Umbilical cord (tissue), 2 donors: Measurements from ENCODE around the gene DCLK2. TPM values are rescaled to one million over a fixed set of nuclear protein-coding genes. Genes with fewer than 3 reads are reported as not detected.
"Not testable (repeated sequence)": the region's sequence is repeated elsewhere in the genome, so short reads cannot be mapped to it uniquely, and the experiment has no call there.

Source experiments
- DNase-seq: peaks from one replicate; pipeline ENCODE4 v3.0.0-alpha.2; 2015; ENCODE audit warnings: low spot score
- total RNA-seq: library from RNA; depleted of rRNA; stranded (reverse); fragments of >200 nt; gene quantifications from one replicate; pipeline ENCODE4 v1.2.3, GENCODE V29; 2014; ENCODE audit warnings: low replicate concordance; ENCODE audit not compliant: insufficient read depth

The DCLK2 gene
- total RNA-seq, 1 donor from 2014 or later: 8.9 TPM

DNA sequence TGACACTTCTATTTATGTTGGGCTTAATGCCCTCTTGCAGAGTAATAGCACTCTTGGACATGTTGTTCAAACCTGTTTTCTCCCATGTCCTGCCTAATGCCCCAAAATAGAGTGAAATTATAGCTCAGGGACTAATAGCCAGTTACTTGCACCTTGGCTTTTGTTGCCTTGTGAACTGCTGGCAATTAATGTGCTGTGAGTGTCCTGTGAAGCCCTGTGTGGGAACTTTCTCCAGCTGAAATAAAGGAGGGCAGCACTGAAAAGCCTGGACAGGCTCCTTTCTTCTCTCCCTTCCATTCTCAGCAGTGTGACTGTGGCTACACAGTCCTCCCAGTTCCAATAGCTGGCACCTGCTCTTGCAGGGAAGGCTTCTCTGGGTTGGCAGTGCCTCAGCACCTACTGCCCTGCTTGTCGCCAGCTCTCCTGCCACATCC is 72.4 kb downstream of the DCLK2 start:
- DNase-seq: no peak

- no peak for DNase-seq
These were observed 74.5 kb downstream of the DCLK2 start for GRCh38 chr4:150152766-150153165.

DNA sequence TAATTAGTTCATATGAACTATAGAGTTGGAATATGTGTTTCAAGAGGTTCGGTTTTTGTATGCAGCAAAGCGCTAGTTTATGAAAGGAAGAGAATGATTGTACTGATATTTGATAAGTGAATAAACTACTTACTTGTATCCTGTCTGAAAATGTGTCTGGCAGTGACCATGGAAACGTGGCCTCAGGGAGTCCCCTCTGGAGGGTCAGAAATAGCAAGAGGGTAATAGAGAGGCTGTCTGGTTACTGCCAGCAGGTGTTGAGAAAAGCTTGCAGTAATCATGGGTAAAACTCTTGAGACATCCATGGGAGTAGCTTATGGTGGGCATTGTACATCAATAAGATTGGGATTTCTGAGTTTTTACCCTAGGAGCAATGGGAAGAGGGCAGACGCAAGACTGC is 77.1 kb downstream of the DCLK2 start:
- DNase-seq: no peak

- DNase-seq: no peak
These were observed 78.3 kb downstream of the DCLK2 start for GRCh38 chr4:150156543-150156942.

DNA sequence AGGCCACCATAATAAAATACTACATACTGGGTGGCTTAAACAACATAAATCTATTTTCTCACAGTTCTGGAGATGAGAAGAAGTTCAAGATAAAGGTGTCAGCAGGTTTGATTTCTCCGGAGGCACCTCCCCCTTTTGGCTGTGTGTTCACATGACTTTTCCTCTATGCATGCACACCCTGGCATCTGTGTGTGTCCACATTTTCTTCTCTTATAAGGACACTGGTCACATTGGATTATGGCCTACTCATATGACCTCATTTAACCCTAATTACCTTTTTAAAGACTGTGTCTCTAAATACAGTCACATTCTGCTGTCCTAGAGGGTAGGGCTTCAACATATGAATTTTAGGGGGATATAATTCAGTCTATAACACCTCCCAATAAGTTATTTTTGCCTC is 79.8 kb downstream of the DCLK2 start:
- DNase-seq: no peak

GRCh38 chr4:150160473-150160872 is 82.2 kb downstream of the DCLK2 start:
- no peak for DNase-seq

DNA sequence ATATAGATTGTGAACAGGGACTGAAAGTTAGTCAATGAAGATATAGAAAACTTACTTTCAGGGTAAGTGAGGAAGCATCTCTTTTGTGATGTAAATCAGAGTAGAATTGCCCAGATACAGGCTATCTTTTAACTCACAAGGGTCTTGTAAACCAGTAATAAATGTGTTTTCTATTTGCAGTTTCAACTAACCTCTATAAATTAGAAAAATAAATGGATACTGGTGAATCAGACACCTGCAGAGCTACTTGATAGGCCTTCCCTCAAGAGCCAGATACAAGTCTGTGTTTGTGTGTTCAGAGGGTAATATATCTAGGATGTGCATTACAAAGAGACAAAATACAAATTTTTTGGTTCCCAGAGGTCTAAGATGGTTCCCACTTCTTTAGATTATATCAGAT is 82.9 kb downstream of the DCLK2 start:
- DNase-seq: no peak

GRCh38 chr4:150162020-150162419 is 83.8 kb downstream of the DCLK2 start:
- not testable (repeated sequence) for DNase-seq

GRCh38 chr4:150164055-150164454 is 85.8 kb downstream of the DCLK2 start:
- DNase-seq: no peak

- DNase-seq: no peak
These were observed 86.8 kb downstream of the DCLK2 start for GRCh38 chr4:150164956-150165629.

GRCh38 chr4:150167054-150167453 is 88.8 kb downstream of the DCLK2 start:
- DNase-seq: peak; percentile 10

DNA sequence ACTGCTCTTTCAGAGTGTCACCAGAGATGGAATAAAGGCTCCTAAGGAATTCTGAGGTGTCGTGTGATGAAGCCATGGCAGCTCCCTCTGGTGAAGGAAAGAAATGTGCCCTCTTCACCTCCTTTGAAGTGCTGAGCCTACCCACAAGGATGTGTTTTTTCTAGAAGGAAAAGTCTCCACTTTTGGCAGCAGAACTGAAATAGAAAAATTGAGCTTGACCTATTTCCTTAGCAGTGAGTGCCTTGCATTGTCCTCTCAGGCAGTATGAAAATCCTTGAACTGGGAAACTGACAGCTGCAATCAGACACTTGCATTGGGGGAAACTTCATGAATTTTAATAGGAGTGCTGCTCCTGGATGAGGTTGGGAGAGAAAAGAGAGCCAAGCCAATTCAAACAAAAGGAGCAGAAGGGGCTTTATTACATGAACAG is 95.2 kb downstream of the DCLK2 start:
- DNase-seq: peak; percentile 14

DNA sequence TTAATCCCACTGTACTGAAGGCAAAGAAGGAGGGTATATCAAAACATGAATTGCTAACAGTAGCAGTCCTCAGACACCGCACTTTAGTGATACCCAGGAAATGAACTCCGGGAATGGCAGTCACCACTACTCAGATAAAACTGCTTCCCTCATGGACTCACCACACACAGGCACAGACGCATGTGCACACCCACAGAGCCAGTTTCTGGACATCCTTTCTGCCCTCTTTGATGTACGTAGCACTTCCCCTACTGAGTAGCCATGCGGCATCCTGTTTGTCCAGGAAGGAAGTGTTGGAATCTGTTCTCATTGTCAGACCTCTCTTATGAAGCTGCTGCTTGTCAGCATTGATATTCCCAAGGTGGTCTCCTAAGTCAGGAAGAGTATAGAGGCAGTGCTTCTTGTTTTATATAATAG is 95.7 kb downstream of the DCLK2 start:
- no peak for DNase-seq

GRCh38 chr4:150176547-150176946 is 98.3 kb downstream of the DCLK2 start:
- DNase-seq: peak; percentile 75

DNA sequence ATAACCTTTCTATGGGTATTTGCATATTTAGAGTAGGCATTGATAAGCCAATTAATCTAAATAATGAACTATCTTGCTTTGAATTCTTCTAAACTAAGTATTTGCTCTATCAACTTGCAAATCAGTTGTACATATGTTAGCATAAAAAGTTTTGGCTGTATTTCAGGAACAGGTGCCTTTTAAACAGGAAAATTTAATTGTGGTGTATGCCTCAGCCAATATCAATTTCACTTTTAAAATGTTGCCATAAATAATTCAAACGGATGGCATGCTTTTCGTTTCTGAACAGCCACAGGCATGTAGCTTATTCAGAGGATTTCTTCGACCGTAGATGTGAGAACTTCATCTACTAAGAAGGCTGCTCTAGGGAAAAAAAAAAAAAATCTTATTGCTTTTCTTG is 99.9 kb downstream of the DCLK2 start:
- DNase-seq: no peak

DNA sequence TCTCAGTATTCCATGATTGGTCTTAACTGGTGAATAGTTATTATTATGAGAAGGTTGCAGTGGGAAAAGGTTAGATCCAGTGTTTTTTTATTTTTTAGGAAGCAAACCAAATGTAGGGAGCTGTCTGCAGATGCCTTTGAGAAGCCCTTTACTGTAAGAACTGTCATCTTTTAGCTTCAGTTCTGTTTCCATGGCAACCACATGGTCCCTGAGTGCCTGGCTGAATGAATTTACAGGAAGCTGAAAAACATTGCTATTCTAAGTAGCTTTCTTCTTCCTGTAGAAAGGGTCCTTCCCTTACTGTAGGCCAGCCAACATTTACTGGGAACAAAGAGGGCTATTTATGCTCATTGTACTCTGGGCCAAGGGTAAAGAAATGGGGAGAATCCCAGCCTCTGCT is 103.3 kb downstream of the DCLK2 start:
- DNase-seq: peak; percentile 44

- DNase-seq: no peak
These were observed 104.5 kb downstream of the DCLK2 start for GRCh38 chr4:150182794-150183193.

DNA sequence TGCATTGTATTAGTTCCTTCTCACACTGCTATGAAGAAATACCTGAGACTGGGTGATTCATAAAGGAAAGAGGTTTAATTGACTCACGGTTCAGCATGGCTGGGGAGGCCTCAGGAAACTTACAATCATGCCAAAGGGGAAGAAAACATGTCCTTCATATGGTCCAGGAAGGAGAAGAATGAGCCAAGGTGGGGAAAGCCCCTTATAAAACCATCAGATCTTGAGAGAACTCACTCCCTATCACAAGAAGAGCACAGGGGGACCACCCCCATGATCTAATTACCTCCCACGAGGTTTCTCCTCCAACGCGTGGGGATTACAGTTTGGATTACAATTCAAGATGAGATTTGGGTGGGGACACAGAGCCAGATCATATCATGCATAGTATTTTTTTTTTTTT is 106.8 kb downstream of the DCLK2 start:
- not testable (repeated sequence) for DNase-seq

GRCh38 chr4:150192986-150193385 is 114.7 kb downstream of the DCLK2 start:
- DNase-seq: no peak

GRCh38 chr4:150197256-150197655 is 119.0 kb downstream of the DCLK2 start:
- not testable (repeated sequence) for DNase-seq

GRCh38 chr4:150199056-150199455 is 120.8 kb downstream of the DCLK2 start:
- peak; percentile 73 for DNase-seq

DNA sequence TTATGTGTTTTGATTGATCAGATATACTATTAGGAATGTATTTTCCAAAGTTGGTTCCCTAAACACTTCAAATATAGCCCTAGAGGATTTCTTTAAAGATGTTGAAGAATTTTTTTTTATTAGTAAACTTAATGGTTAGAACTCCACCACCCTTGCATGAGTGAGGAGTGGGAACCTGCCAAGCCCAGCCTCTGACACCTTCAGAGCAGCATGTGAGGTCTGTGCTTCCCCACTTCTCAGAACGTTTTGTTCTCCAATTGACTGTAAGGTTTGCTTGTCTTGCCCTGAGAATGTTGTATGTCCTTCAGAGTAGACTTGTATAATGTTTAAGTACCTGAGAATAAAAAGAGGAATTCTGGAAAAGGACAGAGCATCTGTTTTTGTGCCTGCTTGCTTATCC is 126.8 kb downstream of the DCLK2 start:
- no peak for DNase-seq

DNA sequence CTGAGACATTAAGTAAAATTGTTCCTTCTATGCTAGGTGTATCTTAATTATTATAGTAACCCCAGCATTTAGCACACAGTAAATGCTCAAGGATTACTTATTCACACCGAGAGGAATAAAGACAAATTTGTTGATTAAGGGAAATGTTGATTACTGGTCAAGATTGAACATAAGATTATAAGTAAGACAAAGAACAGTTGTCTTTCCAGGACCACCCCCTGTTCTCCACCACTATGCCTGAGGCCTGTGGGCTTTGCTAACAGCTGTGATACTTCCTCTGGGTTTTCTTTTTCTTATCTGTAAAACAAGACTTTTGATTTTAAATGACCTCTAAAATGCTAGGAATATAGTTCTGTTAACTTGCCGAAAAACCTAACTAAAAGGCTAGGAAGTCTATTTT is 128.0 kb downstream of the DCLK2 start:
- no peak for DNase-seq

DNA sequence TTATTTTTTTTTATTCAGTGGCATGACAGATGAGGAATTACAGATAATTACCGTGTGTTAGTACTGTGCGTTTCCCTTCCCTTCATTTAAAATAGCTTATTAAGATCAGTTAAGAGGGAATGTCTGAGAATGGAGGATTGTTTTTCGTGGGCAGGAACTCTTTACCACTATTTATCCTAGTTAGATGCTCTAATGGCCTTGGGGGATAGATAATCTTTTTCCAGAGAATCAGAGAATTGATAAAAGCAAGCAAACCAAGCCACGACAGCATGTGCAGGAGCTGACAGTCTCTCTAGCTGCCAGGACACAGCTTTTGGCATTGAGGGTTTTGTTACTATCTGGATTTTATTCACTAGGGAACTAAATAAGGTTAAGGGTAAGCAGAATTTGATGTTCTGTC is 128.7 kb downstream of the DCLK2 start:
- DNase-seq: no peak
